ENCODE measurements around the gene MAPKAP1.

DNA sequence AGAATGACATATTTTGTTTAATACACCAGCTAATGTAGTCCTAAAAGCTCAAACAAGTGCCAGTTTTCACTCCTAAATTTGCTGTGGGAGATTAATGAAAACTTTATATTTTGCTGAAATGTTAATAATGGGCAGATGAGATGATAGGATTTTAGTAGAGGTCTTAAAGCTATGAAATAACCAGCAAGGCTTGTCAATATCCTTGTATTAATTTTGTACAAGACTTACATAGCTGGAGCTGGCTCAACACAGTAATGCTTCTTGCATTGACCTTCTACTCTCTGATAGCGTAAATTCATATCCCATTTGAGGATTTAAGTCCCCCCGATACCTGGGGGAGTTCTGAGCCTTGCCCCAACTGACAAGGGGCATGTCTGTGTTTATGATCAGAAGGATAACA lies 219.2 kb downstream of the MAPKAP1 start:
- TF ChIP-seq CTCF (IDR thresholded peaks at IDR 0.05; ENCODE audit: low read length) (no peak), EZH2 (IDR thresholded peaks at IDR 0.05; ENCODE audit: borderline replicate concordance, low read length) (no peak)
